ENCODE results near the gene WHRN.

WHRN gene

GRCh38 chr9:114395768-114396167, 109.5 kb downstream of the WHRN start:
- WGBS (ENCODE audit: extremely low coverage, insufficient coverage, insufficient read length): no CpG with 5 or more reads among the region's 5 CpGs
- no peaks in the 10 kb centered on the region for H3K27me3 ChIP-seq (ENCODE audit: insufficient read depth, low read length)

DNA sequence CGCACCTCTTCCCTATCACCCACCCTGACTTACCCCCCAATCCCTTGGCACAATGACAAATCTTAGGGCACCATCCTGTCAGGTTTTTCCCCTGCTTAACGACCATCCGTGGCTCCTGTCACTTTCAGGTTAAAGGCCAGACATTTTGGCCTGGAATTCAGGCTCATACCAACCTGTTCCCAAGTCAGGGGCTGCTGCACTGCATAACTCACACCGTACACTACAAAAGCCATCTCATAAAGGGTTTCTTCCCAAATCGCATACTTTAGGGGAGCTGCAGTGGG, 110.0 kb downstream of the WHRN start:
- H2AK5ac ChIP-seq (ENCODE audit: low read length): no peak overlapping the region
- no peak overlapping the region for H3K4me3 ChIP-seq (ENCODE audit: low read depth, low read length)
- H2BK5ac ChIP-seq (ENCODE audit: low read depth, low read length, poor library complexity): no peak overlapping the region
- H3K4me1 ChIP-seq (ENCODE audit: control insufficient read depth in 1 of 2, insufficient read depth in 2 of 2, low read length in 2 of 2): peaks cover 15% of the 10 kb centered on the region in 2 experiments
- no peak overlapping the region for H4K91ac ChIP-seq (ENCODE audit: low read depth, low read length)
- peak overlapping the region; percentile 25 for H2BK12ac ChIP-seq (ENCODE audit: low read length)
- no peaks in the 10 kb centered on the region for H3K27me3 ChIP-seq (ENCODE audit: insufficient read depth, low read length)
- H2AFZ ChIP-seq (ENCODE audit: insufficient read depth, low read length, poor library complexity): no peak overlapping the region
- no peak overlapping the region for H3K23ac ChIP-seq (ENCODE audit: low read length)
- H3K79me2 ChIP-seq (ENCODE audit: control insufficient read depth, insufficient read depth, low read length, poor library complexity): peaks cover 2% of the 10 kb centered on the region
- H4K12ac ChIP-seq (ENCODE audit: low read depth, low read length): no peak overlapping the region
- H3K9ac ChIP-seq (ENCODE audit: low read length): no peak overlapping the region
- H3K36me3 ChIP-seq (ENCODE audit: control insufficient read depth in 1 of 2, insufficient read depth in 2 of 2, low read length in 2 of 2): no peaks in the 10 kb centered on the region
- no CpG with 5 or more reads among the region's 5 CpGs for WGBS (ENCODE audit: extremely low coverage, insufficient coverage, insufficient read length)
- no peak overlapping the region for H4K8ac ChIP-seq (ENCODE audit: low read depth, low read length)
- no peak overlapping the region for H3K14ac ChIP-seq (ENCODE audit: low read length)
- H3K79me1 ChIP-seq (ENCODE audit: low read length): peaks cover 10% of the 10 kb centered on the region
- peak overlapping the region; percentile 26 for H3K4me2 ChIP-seq (ENCODE audit: low read length)
- no peak overlapping the region for H3K4ac ChIP-seq (ENCODE audit: low read depth, low read length)
- no peak overlapping the region for H3K18ac ChIP-seq (ENCODE audit: low read length)
- no peak overlapping the region for H3K27ac ChIP-seq (ENCODE audit: low read depth, low read length)
- DNase-seq: no peak
- H3K9me3 ChIP-seq (ENCODE audit: insufficient read depth, low read depth, low read length): no peaks in the 10 kb centered on the region
- no peak overlapping the region for H2BK120ac ChIP-seq (ENCODE audit: insufficient read depth, low read length, poor library complexity)

More at GRCh38 chr9:114395768-114396167, 109.5 kb downstream of the WHRN start:
- peaks cover 10% of the 10 kb centered on the region for H3K79me1 ChIP-seq (ENCODE audit: low read length)
- H4K12ac ChIP-seq (ENCODE audit: low read depth, low read length): no peak overlapping the region
- no peak overlapping the region for H2BK12ac ChIP-seq (ENCODE audit: low read length)
- H3K79me2 ChIP-seq (ENCODE audit: control insufficient read depth, insufficient read depth, low read length, poor library complexity): peaks cover 2% of the 10 kb centered on the region
- H3K4ac ChIP-seq (ENCODE audit: low read depth, low read length): no peak overlapping the region
- H3K14ac ChIP-seq (ENCODE audit: low read length): no peak overlapping the region
- DNase-seq: no peak
- H3K4me3 ChIP-seq (ENCODE audit: low read depth, low read length): no peak overlapping the region
- no peak overlapping the region for H3K9ac ChIP-seq (ENCODE audit: low read length)
- H2AK5ac ChIP-seq (ENCODE audit: low read length): no peak overlapping the region
- H3K23ac ChIP-seq (ENCODE audit: low read length): no peak overlapping the region
- no peak overlapping the region for H4K91ac ChIP-seq (ENCODE audit: low read depth, low read length)
- H2BK5ac ChIP-seq (ENCODE audit: low read depth, low read length, poor library complexity): no peak overlapping the region
- H3K36me3 ChIP-seq (ENCODE audit: control insufficient read depth in 1 of 2, insufficient read depth in 2 of 2, low read length in 2 of 2): no peaks in the 10 kb centered on the region
- no peaks in the 10 kb centered on the region for H3K9me3 ChIP-seq (ENCODE audit: insufficient read depth, low read depth, low read length)
- H3K18ac ChIP-seq (ENCODE audit: low read length): no peak overlapping the region
- H2AFZ ChIP-seq (ENCODE audit: insufficient read depth, low read length, poor library complexity): no peak overlapping the region
- H4K8ac ChIP-seq (ENCODE audit: low read depth, low read length): no peak overlapping the region
- peaks cover 17 to 18% of the 10 kb centered on the region in 2 experiments for H3K4me1 ChIP-seq (ENCODE audit: control insufficient read depth in 1 of 2, insufficient read depth in 2 of 2, low read length in 2 of 2)
- H3K27ac ChIP-seq (ENCODE audit: low read depth, low read length): no peak overlapping the region
- no peak overlapping the region for H3K4me2 ChIP-seq (ENCODE audit: low read length)
- no peak overlapping the region for H2BK120ac ChIP-seq (ENCODE audit: insufficient read depth, low read length, poor library complexity)

DNA sequence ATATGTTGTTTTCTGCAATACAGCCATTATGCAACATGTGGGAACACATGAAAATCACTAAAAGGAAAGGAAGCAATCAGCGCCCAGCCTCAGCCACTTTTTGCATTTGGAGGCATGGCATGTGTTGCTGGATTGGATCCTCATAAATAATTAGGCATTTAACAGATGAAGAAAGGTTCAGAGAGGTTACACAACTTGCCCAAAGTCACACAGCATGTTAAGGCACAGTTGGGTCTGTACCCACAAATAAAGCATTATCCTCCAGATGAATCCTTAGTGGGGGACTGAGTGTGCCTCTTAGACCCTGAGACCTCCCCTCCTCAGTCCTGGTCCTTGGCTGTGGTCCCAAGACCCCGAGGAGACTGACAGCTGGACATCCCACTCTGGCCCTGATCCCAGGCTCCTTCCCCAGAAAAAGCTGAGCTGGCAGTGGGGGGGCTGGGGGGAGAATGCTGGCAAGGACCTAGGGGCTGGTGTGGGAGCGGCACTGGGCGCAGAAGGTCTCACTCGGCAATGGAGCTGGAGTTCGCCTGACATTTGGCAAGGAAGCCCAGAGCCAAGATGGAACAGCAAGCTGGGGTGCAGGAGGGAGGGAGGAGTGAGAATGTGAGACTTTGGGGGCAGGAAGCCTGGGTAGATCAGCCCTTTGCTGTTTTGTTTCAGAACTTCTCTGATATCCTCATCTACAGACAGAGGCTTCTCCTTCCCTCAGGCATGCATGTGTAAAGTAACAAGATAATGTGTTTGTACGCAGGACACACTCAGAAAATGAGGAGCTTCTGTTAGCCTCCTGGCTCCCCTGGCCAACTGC, 110.5 kb downstream of the WHRN start:
- Histone ChIP-seq H3K23ac (ENCODE audit: low read length) (no peak overlapping the region), H3K27ac (ENCODE audit: low read depth, low read length) (peak overlapping the region; percentile 7), H3K4me2 (ENCODE audit: low read length) (peak overlapping the region; percentile 26), H3K14ac (ENCODE audit: low read length) (peak overlapping the region; percentile 62), H3K4me1 (ENCODE audit: control insufficient read depth in 1 of 2, insufficient read depth in 2 of 2, low read length in 2 of 2) (peaks cover 13 to 14% of the 10 kb centered on the region in 2 experiments), H2BK12ac (ENCODE audit: low read length) (peak overlapping the region; percentile 30), H3K4me3 (ENCODE audit: low read depth, low read length) (no peak overlapping the region), H2BK5ac (ENCODE audit: low read depth, low read length, poor library complexity) (no peak overlapping the region), H2BK120ac (ENCODE audit: insufficient read depth, low read length, poor library complexity) (no peak overlapping the region), H3K9ac (ENCODE audit: low read length) (no peak overlapping the region), H3K36me3 (ENCODE audit: control insufficient read depth in 1 of 2, insufficient read depth in 2 of 2, low read length in 2 of 2) (no peaks in the 10 kb centered on the region), H3K4ac (ENCODE audit: low read depth, low read length) (no peak overlapping the region), H4K8ac (ENCODE audit: low read depth, low read length) (no peak overlapping the region), H3K18ac (ENCODE audit: low read length) (peak overlapping the region; percentile 48), H3K27me3 (ENCODE audit: insufficient read depth, low read length) (no peaks in the 10 kb centered on the region), H4K12ac (ENCODE audit: low read depth, low read length) (no peak overlapping the region), H2AFZ (ENCODE audit: insufficient read depth, low read length, poor library complexity) (no peak overlapping the region), H3K79me1 (ENCODE audit: low read length) (peaks cover 10% of the 10 kb centered on the region), H3K79me2 (ENCODE audit: control insufficient read depth, insufficient read depth, low read length, poor library complexity) (peaks cover 2% of the 10 kb centered on the region), H2AK5ac (ENCODE audit: low read length) (no peak overlapping the region), H3K9me3 (ENCODE audit: insufficient read depth, low read depth, low read length) (no peaks in the 10 kb centered on the region), H4K91ac (ENCODE audit: low read depth, low read length) (no peak overlapping the region)
- DNase-seq: no peak
- no CpG with 5 or more reads among the region's 7 CpGs for WGBS (ENCODE audit: extremely low coverage, insufficient coverage, insufficient read length)

DNA sequence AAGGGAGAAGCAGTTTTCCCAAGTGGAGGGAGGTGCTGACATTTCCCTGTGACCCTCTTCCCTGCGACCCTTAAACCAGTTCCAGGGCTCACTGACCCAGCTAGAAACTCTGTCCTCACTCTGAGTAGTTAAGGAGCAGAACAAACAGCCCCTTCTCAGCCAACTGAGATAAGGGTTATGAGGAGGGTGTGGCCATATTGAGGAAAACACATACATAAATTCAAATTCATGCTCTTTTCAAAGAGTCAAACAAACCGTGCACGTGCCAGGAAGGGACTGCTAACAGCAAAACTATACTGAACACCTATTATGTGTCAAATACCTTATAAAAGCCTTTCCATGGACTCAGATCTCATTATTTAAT, 112.5 kb downstream of the WHRN start:
- Histone ChIP-seq H3K79me2 (ENCODE audit: control insufficient read depth, insufficient read depth, low read length, poor library complexity) (peaks cover 2% of the 10 kb centered on the region), H4K12ac (ENCODE audit: low read depth, low read length) (no peak overlapping the region), H3K14ac (ENCODE audit: low read length) (no peak overlapping the region), H4K8ac (ENCODE audit: low read depth, low read length) (no peak overlapping the region), H3K79me1 (ENCODE audit: low read length) (peaks cover 10% of the 10 kb centered on the region), H2AK5ac (ENCODE audit: low read length) (no peak overlapping the region), H2AFZ (ENCODE audit: insufficient read depth, low read length, poor library complexity) (no peak overlapping the region), H2BK5ac (ENCODE audit: low read depth, low read length, poor library complexity) (no peak overlapping the region), H3K4me1 (ENCODE audit: control insufficient read depth in 1 of 2, insufficient read depth in 2 of 2, low read length in 2 of 2) (peaks cover 25 to 27% of the 10 kb centered on the region in 2 experiments), H2BK120ac (ENCODE audit: insufficient read depth, low read length, poor library complexity) (no peak overlapping the region), H3K4me3 (ENCODE audit: low read depth, low read length) (no peak overlapping the region), H3K4me2 (ENCODE audit: low read length) (no peak overlapping the region), H3K23ac (ENCODE audit: low read length) (no peak overlapping the region), H3K27me3 (ENCODE audit: insufficient read depth, low read length) (no peaks in the 10 kb centered on the region), H3K9me3 (ENCODE audit: insufficient read depth, low read depth, low read length) (no peaks in the 10 kb centered on the region), H3K18ac (ENCODE audit: low read length) (no peak overlapping the region), H3K4ac (ENCODE audit: low read depth, low read length) (no peak overlapping the region), H2BK12ac (ENCODE audit: low read length) (no peak overlapping the region), H4K91ac (ENCODE audit: low read depth, low read length) (no peak overlapping the region), H3K36me3 (ENCODE audit: control insufficient read depth in 1 of 2, insufficient read depth in 2 of 2, low read length in 2 of 2) (no peaks in the 10 kb centered on the region), H3K9ac (ENCODE audit: low read length) (no peak overlapping the region), H3K27ac (ENCODE audit: low read depth, low read length) (no peak overlapping the region)
- DNase-seq: no peak
- no CpG with 5 or more reads among the region's 3 CpGs for WGBS (ENCODE audit: extremely low coverage, insufficient coverage, insufficient read length)

Measured in trophoblast cell (in vitro differentiated cells and primary cell).